NCI-H748 (cell line): ENCODE data around the gene DPP3.
A peak's percentile ranks its signal among the peaks of the same experiment; 100 is the strongest.
"Not testable (repeated sequence)": the region's sequence is repeated elsewhere in the genome, so short reads cannot be mapped to it uniquely, and the experiment has no call there.

Experiments used
- DNase-seq: peaks from one replicate; lab custom pipeline; 2025; ENCODE audit not compliant: unreplicated experiment; lab: John Stamatoyannopoulos, UW

Gene DPP3, protein sequence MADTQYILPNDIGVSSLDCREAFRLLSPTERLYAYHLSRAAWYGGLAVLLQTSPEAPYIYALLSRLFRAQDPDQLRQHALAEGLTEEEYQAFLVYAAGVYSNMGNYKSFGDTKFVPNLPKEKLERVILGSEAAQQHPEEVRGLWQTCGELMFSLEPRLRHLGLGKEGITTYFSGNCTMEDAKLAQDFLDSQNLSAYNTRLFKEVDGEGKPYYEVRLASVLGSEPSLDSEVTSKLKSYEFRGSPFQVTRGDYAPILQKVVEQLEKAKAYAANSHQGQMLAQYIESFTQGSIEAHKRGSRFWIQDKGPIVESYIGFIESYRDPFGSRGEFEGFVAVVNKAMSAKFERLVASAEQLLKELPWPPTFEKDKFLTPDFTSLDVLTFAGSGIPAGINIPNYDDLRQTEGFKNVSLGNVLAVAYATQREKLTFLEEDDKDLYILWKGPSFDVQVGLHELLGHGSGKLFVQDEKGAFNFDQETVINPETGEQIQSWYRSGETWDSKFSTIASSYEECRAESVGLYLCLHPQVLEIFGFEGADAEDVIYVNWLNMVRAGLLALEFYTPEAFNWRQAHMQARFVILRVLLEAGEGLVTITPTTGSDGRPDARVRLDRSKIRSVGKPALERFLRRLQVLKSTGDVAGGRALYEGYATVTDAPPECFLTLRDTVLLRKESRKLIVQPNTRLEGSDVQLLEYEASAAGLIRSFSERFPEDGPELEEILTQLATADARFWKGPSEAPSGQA

DNA sequence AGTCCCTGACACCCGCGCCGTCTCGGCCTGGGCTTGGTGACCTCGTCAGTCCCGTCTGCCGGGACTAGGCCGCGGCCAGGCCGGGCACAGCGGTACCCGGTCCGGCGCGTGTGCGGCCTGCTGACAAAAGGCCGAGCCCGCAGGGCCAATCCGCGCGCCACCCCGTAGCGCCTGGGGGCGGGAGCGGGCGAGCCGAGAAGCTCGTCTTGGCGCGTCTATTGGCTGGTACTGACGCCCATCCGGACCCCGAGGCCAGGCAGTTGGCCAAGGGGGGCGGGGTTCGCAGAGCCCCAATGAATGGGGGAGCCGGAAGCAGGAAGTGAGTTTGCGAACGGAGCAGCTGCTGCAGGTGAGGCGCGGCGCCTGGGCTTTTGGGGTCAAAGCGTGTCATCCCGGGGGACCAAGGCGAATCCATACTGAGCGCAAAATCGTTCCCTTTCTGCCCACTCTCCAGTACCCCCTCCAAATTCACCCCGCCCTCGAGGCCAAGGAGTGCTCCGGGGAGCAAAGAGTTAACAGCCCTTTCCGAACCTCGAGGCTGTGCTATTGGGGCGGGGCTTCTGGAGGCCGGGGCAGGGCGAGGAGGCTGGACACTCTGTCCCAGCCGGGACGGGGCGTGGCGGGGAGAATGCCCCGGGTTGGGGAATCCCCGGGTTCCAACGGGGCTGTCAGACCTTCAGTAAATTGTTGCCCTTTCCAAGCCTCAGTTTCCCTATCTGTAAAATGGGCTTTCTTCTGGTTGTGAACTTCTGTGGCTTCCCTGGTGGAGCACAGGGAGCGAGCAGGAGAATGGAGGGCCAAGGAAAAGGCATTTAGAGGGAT is at the start of gene DPP3:
DPP3 (plus strand) TSS at position 318 of the 822 bp plus-strand sequence. CDS start 1,767 bp downstream, outside the sequence.
- DNase-seq = peak; percentile 98

DNA sequence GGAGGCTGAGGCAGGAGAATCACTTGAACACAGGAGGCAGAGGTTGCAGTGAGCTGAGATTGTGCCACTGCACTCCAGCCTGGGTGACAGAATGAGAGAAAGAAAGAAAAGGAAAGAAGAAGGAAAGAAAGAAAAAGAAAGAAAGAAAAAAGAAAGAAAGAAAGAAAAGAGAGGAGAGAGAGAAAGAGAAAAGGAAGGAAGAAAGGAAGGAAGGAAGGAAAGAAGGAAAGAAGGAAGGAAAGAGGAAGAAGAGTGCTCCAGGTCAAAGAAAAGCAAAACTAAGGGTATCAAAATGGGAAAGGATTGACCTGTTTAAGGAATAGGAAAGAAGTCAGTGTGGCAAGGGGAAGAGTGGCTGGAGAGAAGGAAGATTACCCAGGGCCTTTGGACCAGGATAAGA is 48.9 kb upstream of the DPP3 start:
- DNase-seq = not testable (repeated sequence)

DNA sequence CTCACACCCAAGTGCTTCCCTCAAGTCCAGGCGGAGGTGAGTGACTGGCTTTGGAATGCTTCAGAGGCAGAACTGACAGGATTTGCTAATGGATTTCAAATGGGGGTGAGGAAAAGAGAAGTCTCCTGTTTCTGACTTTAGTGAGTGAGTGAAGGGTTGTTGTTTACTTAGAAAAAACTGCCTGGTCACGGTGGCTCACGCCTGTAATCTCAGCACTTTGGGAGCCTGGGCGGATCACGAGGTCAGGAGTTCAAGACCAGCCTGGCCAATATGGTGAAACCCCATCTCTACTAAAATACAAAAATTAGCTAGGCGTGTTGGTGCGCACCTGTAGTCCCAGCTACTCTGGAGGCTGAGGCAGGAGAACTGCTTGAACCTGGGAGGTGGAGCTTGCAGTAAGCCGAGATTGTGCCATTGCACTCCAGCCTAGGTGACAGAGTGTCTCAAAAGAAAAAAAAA is 48.3 kb upstream of the DPP3 start:
- DNase-seq = not testable (repeated sequence)

- no peak for DNase-seq
Observed at GRCh38 chr11:66432597-66432996, 47.6 kb upstream of the DPP3 start.

DNA sequence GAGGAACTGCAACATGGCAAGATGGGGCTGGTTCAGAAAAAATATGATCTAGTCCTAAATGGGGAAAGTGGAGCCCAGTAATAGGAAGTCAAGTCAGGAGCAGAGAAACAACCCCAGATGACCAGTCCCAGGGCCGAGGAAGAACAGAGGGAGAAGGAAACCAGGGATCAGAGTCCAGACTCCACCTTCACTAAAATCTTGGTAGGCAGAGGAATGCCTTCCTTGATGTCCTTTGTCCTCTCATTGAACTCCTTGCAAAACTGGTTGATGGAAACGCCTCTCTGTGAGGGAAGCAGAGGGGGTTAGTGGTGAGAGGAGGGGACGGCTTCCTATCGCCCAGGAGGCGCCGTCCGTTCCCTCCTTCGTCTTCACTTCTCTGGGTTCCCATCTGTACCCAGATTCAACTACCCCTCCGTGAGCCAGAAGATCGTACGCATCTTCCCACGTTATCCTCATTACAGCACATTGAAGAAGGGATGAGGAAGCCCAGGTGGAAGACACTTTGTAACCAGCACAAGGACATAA is 42.2 kb upstream of the DPP3 start:
- DNase-seq = no peak

DNA sequence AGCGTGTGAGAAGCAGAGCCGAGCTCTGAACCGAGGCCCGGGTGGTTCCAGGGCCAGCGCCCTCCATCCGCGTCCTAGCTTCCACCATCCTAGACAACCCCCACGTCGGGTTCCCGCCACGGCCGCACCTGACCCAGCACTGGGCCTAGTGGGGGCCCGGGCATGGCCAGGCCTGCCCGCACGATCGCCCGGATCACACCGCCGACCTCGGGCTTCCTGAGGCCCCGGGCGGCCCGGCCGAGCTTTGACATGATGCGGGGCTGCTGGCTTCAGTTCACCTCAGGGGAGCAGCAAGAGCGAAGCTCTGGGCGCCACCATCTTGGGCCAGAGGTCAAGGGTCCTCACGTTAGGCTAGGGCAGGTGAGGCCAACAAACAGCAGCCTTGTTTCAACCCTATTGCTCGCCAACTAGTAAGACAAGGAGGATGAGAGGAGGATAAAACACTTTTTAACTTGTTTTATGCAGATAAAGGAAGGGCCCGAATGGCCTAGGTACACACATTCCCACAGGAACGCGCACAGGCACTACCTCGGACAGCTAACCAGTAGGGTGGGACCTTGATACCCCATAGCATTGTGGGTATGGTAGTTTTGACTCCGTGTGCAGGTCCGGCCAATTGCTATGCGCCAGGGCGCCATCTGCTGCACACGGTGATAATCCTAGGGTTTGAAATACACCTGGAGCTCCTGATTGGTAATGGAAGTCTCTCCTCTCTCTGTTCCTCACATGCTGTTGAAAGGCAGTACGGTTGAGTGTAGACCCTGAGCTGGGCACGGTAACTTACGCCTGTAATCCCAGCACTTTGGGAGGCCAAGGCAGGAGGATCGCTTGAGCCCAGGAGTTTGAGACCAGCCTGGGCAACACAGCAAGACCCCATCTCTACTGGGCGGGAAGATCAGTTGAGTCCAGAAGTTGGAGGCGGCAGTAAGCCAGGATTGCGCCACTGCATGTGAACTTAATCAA is 41.4 kb upstream of the DPP3 start, which contains the start of gene MRPL11:
MRPL11 (minus strand) TSS at position 345 of the 963 bp plus-strand sequence; CDS start at position 251, 94 bp downstream.
- peak; percentile 95 for DNase-seq

- not testable (repeated sequence) for DNase-seq
Observed at GRCh38 chr11:66440101-66440939, 39.9 kb upstream of the DPP3 start.

GRCh38 chr11:66440940-66441282 is 39.3 kb upstream of the DPP3 start:
- DNase-seq = not testable (repeated sequence)

- DNase-seq = no peak
Observed at GRCh38 chr11:66443602-66444001, 36.6 kb upstream of the DPP3 start.

GRCh38 chr11:66447012-66447411 is 33.2 kb upstream of the DPP3 start:
- no peak for DNase-seq

- no peak for DNase-seq
Observed at GRCh38 chr11:66448523-66448922, 31.7 kb upstream of the DPP3 start.

GRCh38 chr11:66450560-66450959 is 29.7 kb upstream of the DPP3 start:
- no peak for DNase-seq

- no peak for DNase-seq
Observed at GRCh38 chr11:66451663-66452062, 28.6 kb upstream of the DPP3 start.

DNA sequence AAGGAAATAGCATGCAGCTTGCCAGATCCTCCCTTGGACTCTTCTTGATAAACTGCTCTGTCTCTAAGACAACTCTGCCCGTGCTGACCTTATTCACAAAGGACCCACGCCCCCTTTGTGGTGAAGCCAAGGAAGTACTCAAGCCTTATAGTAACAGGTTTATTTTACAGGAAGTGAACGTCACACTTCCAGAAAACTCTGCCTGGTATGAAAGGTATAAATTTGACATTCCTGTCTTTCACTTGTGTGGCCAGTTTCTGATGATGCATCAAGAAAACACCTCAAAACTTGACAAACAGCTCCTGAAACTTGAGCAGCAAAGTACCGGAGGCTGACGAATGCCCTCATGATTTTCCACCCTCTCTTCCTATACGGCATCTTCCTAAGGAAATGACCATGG is 26.0 kb upstream of the DPP3 start:
- DNase-seq = no peak

- no peak for DNase-seq
Observed at GRCh38 chr11:66454828-66455227, 25.4 kb upstream of the DPP3 start.

GRCh38 chr11:66457826-66458225 is 22.4 kb upstream of the DPP3 start:
- no peak for DNase-seq

DNA sequence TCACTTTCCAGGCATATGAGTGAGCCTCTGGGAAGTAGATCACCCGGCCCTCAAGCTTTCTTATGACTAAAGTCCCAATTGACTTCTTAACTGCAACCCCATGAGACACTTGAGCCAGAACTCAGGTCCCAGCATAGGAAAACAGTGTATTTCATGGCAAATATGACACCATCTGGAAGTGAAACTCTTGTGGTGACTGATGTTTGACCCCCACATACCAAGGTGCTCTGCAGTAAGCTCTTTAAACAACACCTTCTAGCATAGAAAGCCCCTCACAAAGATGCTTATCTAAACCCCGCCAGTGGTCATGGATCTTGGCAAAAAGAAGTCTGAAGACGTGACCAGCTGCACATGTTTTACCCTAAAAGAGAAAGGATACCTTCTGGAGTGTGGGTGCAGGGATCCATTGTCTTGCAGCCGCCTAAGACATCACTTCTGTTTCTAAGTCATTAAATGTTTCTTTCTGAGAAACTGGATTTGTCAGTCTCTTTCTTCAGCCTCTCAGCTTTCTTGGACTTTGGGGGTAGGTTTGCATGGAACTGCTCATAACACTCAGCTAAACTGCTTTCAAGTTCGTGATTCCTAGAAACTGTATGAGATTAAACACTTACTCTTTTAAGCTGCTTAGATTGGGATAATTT is 21.0 kb upstream of the DPP3 start:
- no peak for DNase-seq

- DNase-seq = no peak
Observed at GRCh38 chr11:66462010-66462409, 18.2 kb upstream of the DPP3 start.
